HepG2 (cell line): ENCODE results near the gene CLPTM1L. TPM values are rescaled to one million over a fixed set of nuclear protein-coding genes. Genes with fewer than 3 reads are reported as not detected.

Source experiments
- CBFB ChIP-seq: sonication (generic); formaldehyde crosslinking; IDR thresholded peaks from 2 replicates; pipeline ENCODE4 v1.4.0; 2020; ENCODE audit warnings: missing genetic modification reagents
- CHD4 ChIP-seq: fragments of 200-600 bp; sonication (generic); IDR thresholded peaks from 2 replicates; pipeline ENCODE4 v1.7.0; 2017; ENCODE audit warnings: mild to moderate bottlenecking, low read length, borderline replicate concordance
- ETV6 ChIP-seq: sonication (generic); formaldehyde crosslinking; conservative IDR thresholded peaks from 2 replicates; pipeline ENCODE4 v1.4.0; 2020; ENCODE audit warnings: missing genetic modification reagents
- IRF2 ChIP-seq: IDR thresholded peaks from 2 replicates; pipeline ENCODE4 v1.6.1; 2018; ENCODE audit warnings: missing genetic modification reagents, missing compliant biosample characterization
- KAT8 ChIP-seq: IDR thresholded peaks from 2 replicates; pipeline ENCODE4 v1.6.1; 2016; ENCODE audit warnings: missing genetic modification reagents, missing compliant biosample characterization
- MIXL1 ChIP-seq: IDR thresholded peaks from 2 replicates; pipeline ENCODE4 v1.6.1; 2016
- MXI1 ChIP-seq: IDR thresholded peaks from 3 replicates; pipeline ENCODE4 v1.6.1; 2012; ENCODE audit warnings: low read depth, low read length, inconsistent platforms, borderline replicate concordance
- NR2F2 ChIP-seq: IDR thresholded peaks from 2 replicates; pipeline ENCODE4 v1.6.1; 2012; ENCODE audit warnings: low read depth, inconsistent platforms, borderline replicate concordance
- SNAPC2 ChIP-seq: sonication (generic); formaldehyde crosslinking; IDR thresholded peaks from 2 replicates; pipeline ENCODE4 v1.8.1; 2022; ENCODE audit warnings: mild to moderate bottlenecking, missing genetic modification reagents
- SP140L ChIP-seq: sonication (generic); formaldehyde crosslinking; IDR thresholded peaks from 2 replicates; pipeline ENCODE4 v1.4.0; 2020; ENCODE audit warnings: missing genetic modification reagents, borderline replicate concordance
- ZBTB7A ChIP-seq: sonication (generic); formaldehyde crosslinking; IDR thresholded peaks from 2 replicates; pipeline ENCODE4 v1.8.0; 2022; ENCODE audit warnings: mild to moderate bottlenecking, missing genetic modification reagents
- ZNF280D ChIP-seq: sonication (generic); formaldehyde crosslinking; IDR thresholded peaks from 2 replicates; pipeline ENCODE4 v1.5.1; 2020; ENCODE audit warnings: mild to moderate bottlenecking, missing genetic modification reagents
- ZNF362 ChIP-seq: sonication (generic); formaldehyde crosslinking; IDR thresholded peaks from 2 replicates; pipeline ENCODE4 v1.4.0; 2020; ENCODE audit warnings: missing genetic modification reagents, mild to moderate bottlenecking, borderline replicate concordance
- ZNF558 ChIP-seq: sonication (generic); formaldehyde crosslinking; IDR thresholded peaks from 2 replicates; pipeline ENCODE4 v1.9.0; 2022; ENCODE audit warnings: mild to moderate bottlenecking, missing genetic modification reagents, borderline replicate concordance
- ZNF570 ChIP-seq: sonication (generic); formaldehyde crosslinking; IDR thresholded peaks from 2 replicates; pipeline ENCODE4 v1.4.0; 2020; ENCODE audit warnings: mild to moderate bottlenecking, missing genetic modification reagents, borderline replicate concordance
- ZNF619 ChIP-seq: sonication (generic); formaldehyde crosslinking; IDR thresholded peaks from 2 replicates; pipeline ENCODE4 v1.4.0; 2020; ENCODE audit warnings: mild to moderate bottlenecking, missing genetic modification reagents
- polyA plus RNA-seq, 8 experiments: library from polyadenylated mRNA; depleted of rRNA in 3 of 8; stranded (reverse) in 7 of 8; unstranded in 1 of 8; fragments of >200 nt; fragmentation: Illumina TruSeq in 4 of 8; extraction: Trizol in 4 of 8; gene quantifications; 2 replicates each; pipeline versions ENCODE4 v1.2.1 to v1.2.3, GENCODE V29; 2011 to 2016; ENCODE audit warnings: low read depth in 4 of 8, missing spikeins in 1 of 8, mixed read lengths in 1 of 8; ENCODE audit not compliant: insufficient read depth in 1 of 8
- total RNA-seq, 5 experiments: library from RNA; depleted of rRNA; stranded (reverse); fragments of >200 nt; fragmentation: Illumina TruSeq; extraction: Trizol; gene quantifications; 2 replicates each; pipeline ENCODE4 v1.2.3, GENCODE V29; 2016; ENCODE audit warnings: low read depth in 1 of 5
- TF ChIP-seq, protein P1 (sequence below): sonication (generic); formaldehyde crosslinking; IDR thresholded peaks from 2 replicates; pipeline ENCODE4 v1.4.0; 2020; ENCODE audit warnings: missing genetic modification reagents; ENCODE audit errors: not compliant biosample characterization
- TF ChIP-seq, protein P2 (sequence below): IDR thresholded peaks from 2 replicates; pipeline ENCODE4 v1.6.1; 2018; ENCODE audit warnings: missing genetic modification reagents, mild to moderate bottlenecking, missing compliant biosample characterization
- TF ChIP-seq, protein P3 (sequence below): IDR thresholded peaks from 2 replicates; pipeline ENCODE4 v1.6.1; 2016; ENCODE audit warnings: missing biosample characterization, missing genetic modification reagents, low read depth

Gene CLPTM1L
- total and polyA plus RNA-seq, 2 of the 13 experiments (the other 11 are each of a cell fraction or from before 2014, with no cell fraction given): 80.3 to 124 TPM

DNA sequence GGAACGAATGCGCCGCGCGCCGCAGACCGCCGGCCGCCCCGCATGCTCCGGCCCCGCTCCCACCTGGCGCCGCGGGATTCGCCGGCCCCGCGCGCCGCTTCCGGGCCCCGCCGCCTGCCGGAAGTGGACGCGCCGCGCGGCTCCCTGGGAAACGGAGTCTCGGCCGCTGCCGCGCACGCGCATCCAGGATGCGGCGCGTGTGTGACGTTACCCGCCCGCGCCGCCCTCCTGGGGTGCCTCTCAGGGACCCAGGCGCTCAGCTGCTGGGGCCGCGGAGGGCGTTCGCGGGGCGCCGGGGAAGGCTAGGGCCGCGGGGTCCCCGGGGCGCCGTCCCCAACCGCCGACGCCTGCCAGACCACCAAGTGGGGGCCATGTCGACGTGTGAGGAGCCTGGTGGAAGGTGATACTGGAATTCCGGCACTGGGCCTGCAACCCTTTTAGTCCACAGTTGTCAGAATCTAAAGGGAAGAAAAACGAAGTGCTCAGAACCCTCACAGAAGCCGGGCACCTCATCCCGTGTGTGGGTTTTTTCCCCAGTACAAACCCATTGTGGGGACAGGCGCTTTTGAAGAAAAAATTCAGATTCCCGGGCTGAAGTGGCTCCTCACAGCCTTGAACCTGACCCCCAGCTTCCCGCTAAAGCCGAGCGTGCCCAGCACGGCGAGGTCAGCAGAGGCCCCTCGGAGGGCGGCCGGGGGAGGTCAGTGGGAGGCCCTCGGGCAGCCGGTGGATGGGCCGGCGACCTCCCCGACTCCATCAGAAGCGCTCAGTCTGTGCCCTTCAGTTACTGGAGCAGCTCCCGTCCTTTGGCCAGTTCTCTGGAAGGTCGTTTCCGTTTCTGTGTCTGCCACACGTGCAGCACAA is at the start of gene CLPTM1L (continued):
- TF ChIP-seq ZNF362 (CRISPR knock-in tag): no peak
- peak; percentile 45; the same call in 1 of the 2 replicates for TF ChIP-seq ZBTB7A (CRISPR knock-in tag)
- peak; percentile 94 for TF ChIP-seq KAT8 (CRISPR knock-in tag)
- 0 out of 2 replicates have a peak, but pooled peaks have one; percentile 38 for TF ChIP-seq IRF2 (CRISPR knock-in tag)
- no peak for TF ChIP-seq SP140L (CRISPR knock-in tag)
- peak; percentile 60 for TF ChIP-seq NR2F2
- TF ChIP-seq MIXL1 (CRISPR knock-in tag): no peak
- TF ChIP-seq, protein P1, sequence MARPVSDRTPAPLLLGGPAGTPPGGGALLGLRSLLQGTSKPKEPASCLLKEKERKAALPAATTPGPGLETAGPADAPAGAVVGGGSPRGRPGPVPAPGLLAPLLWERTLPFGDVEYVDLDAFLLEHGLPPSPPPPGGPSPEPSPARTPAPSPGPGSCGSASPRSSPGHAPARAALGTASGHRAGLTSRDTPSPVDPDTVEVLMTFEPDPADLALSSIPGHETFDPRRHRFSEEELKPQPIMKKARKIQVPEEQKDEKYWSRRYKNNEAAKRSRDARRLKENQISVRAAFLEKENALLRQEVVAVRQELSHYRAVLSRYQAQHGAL (CRISPR knock-in tag): no peak
- TF ChIP-seq, protein P2, sequence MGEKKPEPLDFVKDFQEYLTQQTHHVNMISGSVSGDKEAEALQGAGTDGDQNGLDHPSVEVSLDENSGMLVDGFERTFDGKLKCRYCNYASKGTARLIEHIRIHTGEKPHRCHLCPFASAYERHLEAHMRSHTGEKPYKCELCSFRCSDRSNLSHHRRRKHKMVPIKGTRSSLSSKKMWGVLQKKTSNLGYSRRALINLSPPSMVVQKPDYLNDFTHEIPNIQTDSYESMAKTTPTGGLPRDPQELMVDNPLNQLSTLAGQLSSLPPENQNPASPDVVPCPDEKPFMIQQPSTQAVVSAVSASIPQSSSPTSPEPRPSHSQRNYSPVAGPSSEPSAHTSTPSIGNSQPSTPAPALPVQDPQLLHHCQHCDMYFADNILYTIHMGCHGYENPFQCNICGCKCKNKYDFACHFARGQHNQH (CRISPR knock-in tag): peak; percentile 39; the same call in 1 of the 2 replicates
- no peak for TF ChIP-seq ZNF558 (CRISPR knock-in tag)
- TF ChIP-seq ETV6: no peak
- TF ChIP-seq MXI1: peak; percentile 88; the same call in 1 of the 3 replicates
- no peak for TF ChIP-seq CHD4
- TF ChIP-seq SNAPC2 (CRISPR knock-in tag): no peak
- TF ChIP-seq ZNF619 (CRISPR knock-in tag): no peak
- TF ChIP-seq, protein P3, sequence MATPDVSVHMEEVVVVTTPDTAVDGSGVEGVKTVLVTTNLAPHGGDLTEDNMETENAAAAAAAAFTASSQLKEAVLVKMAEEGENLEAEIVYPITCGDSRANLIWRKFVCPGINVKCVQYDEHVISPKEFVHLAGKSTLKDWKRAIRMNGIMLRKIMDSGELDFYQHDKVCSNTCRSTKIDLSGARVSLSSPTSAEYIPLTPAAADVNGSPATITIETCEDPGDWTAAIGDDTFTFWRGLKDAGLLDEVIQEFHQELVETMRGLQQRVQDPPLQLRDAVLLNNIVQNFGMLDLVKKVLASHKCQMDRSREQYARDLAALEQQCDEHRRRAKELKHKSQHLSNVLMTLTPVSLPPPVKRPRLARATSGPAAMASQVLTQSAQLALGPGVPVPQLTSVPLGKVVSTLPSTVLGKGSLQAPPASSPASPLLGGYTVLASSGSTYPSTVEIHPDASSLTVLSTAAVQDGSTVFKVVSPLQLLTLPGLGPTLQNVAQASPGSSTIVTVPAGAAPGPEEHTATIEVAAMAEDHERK (CRISPR knock-in tag): no peak
- no peak for TF ChIP-seq ZNF280D
- TF ChIP-seq ZNF570 (CRISPR knock-in tag): no peak
- TF ChIP-seq CBFB (CRISPR knock-in tag): peak; percentile 18; the same call in 1 of the 2 replicates
